ENCODE measurements around the gene TOR1AIP2. TPM values are rescaled to one million over a fixed set of nuclear protein-coding genes. Genes with fewer than 3 reads are reported as not detected.
A peak's percentile ranks its signal among the peaks of the same experiment; 100 is the strongest.

Gene TOR1AIP2
- polyA plus RNA-seq, result 10 to 100 TPM in 2 of 3 donors, 1 to 10 TPM in 1; 5.1 to 12.5 (median 10.0) TPM

DNA sequence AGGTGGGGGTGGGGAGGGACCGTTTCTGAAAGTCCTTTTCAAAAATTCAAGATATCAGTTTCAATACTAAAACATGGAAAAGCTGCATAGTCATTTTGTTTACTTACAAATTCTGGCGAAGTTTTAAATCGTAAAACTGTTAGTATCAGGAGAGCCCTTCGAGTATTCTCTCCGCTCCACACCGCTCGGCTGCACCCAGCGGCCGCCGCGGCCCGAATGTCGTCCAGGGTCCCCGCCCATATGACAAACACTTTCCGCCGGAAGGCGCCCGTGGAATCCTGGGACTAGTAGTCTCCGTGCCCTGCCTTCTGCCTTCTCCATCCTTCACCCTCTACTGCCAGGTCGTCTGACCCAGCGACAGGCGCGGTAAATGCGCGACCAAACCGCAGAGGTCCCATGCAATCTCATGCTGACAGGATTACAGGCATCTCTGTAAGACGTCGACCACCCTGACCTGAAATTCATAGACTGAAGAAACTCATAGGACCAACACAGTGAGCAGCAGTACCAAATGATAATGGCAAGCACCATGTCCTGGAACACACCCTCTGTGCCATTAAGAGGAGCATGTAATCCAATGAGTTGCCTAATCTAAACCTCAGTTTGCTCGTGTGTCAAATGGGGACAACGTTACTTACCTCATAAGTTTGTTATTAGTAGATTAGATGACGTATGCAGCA, at the start of gene TOR1AIP2:
Gene TOR1AIP2 (minus strand): TSS at position 218 of the 680 bp plus-strand sequence. CDS start 25,138 bp downstream, outside the sequence.
- WGBS, 3 donors, result 4 to 5% (median 4%) methylated on average over 31 of the region's 31 CpGs
- H3K27ac ChIP-seq (ENCODE audit: low read depth, low read length), result no peak within 1 kb of the TSS

DNA sequence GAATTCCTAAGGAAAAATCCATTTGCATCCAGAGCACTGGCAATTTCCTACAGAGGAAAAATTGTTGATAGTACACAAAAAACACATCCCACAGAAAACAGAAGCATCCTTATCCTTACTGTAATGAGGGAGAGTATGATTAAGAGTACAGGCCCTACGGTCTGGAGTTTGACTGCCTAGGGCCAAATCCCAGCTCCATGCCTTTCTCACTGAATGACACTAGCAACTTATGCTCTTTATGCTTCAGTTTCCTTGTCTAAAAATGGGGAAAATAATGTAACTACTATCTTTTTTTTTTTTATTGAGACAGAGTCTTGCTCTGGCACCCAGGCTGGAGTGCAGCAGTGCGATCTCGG, 49.2 kb upstream of the TOR1AIP2 start:
- 95 to 99% (median 98%) methylated on average over 3 of the region's 3 CpGs for WGBS, 3 donors

DNA sequence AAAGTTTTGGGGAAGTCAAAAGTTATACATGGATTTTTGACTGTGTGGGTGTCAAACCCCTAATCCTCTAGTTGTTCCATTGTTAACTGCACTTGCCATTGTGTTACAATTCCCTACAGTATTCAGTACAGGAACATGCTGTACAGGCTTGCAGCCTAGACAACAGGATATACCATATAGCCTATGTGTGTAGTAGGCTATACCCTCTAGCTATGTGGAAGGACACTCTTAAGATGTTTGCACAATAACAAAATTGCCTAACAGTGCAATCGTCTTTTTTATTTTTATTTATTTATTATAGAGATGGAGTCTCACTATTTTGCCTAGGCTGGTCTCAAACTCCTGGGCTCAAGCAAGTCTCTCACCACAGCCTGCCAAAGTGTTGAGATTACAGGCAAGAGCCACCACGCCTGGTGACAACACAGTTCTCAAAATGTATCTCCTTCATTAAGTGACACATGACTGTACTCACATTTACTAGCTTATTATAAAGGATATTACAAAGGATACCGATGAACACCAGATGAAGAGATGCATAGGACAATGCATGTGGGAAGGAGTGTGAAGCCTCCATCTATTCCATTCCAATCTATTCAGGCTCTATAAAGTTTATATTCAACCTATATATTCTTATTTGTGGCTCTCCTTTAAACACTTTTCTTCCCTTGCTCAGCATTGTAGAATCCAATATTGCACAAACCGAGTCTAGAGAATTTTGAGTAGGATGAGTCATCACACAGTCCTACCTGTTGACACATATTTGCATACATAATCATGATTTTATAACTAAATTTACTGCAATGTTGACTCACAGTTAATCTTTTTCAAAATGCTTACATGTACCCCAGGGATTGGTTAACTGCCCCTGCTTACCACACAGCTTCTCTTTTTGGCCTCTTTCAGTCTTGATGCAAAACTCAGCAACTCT, 48.6 kb upstream of the TOR1AIP2 start:
- 77 to 81% (median 79%) methylated on average over 4 of the region's 4 CpGs for WGBS, 3 donors

More for the DNA sequence above, 49.2 kb upstream of the TOR1AIP2 start:
- no peak overlapping the region for H3K27ac ChIP-seq (ENCODE audit: low read depth, low read length)

DNA sequence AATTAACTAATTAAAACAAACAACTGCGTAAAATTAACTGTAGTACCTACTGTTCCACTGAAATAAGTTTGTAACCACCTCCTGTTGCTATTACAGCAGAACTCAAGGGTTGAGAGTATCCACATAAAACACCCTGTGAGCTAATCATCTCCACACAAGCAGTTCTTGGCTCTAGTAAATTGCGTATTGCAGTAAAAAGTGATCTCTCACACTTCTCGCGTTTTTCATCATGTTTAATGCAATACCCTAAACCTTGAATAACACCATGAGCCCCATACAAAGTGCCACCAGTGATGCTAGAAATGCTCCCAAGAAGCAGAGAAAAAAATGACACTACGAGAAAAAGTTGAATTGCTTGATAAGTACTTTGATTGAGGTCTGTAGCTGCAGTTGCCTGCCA, 47.7 kb upstream of the TOR1AIP2 start:
- H3K27ac ChIP-seq (ENCODE audit: low read depth, low read length), result no peak overlapping the region
- 84 to 96% (median 93%) methylated on average over 5 of the region's 5 CpGs for WGBS, 3 donors

More for the DNA sequence above, 48.6 kb upstream of the TOR1AIP2 start:
- no peak overlapping the region for H3K27ac ChIP-seq (ENCODE audit: low read depth, low read length)

DNA sequence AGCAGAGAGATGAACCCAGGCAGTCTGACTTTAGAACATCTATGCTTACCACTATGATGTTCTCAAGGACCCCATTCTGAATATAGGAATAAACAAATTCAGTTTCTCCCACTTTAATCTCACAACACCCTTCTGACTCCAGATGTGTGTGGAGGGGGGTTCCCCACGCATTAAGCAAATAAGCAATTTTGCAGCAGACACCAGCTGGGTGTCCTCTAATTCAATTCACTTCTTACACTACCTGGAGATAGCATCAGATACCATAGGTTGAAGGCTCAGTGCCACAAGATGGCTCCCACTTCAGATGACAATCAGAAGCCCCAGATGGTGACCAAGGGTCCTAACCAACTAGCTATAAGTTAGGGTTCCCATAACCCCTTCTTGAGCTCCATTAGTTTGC, 46.7 kb upstream of the TOR1AIP2 start:
- H3K27ac ChIP-seq (ENCODE audit: low read depth, low read length), result no peak overlapping the region
- WGBS, 3 donors, result 91 to 100% (median 92%) methylated on average over 1 of the region's 1 CpG

DNA sequence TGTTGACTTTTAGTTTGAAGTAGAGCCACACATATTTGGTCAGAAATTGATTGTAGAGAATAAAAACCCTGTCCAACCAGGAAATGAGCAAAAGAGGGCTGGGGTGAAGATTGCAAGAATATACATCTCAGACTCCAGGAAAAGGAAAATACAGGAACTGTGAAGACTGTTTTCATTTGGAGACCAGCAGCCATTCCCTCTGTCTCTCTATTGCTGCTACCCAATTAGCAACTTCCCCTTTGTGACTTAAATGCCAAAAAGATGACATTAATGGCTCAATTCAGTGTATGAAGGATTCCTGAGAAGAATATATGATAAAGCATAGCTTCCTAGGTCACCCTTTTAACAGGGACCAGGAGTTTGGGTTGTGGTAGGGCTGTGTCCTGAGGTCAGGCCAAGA, 45.4 kb upstream of the TOR1AIP2 start:
- no peak overlapping the region for H3K27ac ChIP-seq (ENCODE audit: low read depth, low read length)

DNA sequence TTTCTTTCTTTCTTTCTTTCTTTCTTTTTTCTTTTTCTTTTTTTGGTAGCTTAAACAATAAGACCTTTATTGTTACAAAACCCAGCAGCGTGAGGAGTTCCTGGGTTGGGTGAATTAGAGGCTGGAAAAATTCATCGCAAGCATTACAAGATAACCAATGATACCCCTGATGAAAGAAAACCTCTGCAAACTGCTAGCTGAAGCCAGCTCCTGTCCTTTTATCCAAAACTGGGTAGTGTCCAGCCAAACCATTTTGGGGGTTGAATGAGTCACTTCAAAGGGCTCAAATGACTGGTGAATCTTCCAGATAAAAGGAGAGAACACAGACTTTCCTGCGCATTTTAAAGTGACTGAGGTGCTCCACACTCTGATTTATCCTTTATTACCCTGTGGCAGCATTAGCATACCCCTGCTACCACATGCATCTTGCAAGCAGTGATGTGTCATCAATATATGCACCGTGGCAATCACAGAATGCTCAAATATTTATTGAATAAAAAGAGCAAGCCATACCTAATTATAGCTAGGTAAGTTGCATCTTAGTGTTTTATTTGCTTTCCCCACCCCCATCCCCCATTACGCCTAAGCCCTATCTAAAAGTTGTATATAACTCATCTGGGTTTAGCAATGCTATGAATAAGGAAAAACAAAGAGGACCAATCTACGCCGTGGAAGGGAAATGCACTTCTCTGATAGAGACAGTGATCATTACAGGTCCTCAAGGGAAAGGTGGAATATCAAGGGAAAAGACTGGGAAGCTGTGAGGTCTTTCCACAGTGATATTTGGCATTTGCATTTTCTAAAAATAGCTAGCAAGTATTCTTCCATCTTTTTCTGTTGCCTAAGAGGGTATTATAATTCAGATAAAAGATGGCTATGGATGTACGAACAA, 44.6 kb upstream of the TOR1AIP2 start:
- WGBS, 3 donors, result 80 to 86% (median 83%) methylated on average over 8 of the region's 8 CpGs
- H3K27ac ChIP-seq (ENCODE audit: low read depth, low read length), result no peak overlapping the region

DNA sequence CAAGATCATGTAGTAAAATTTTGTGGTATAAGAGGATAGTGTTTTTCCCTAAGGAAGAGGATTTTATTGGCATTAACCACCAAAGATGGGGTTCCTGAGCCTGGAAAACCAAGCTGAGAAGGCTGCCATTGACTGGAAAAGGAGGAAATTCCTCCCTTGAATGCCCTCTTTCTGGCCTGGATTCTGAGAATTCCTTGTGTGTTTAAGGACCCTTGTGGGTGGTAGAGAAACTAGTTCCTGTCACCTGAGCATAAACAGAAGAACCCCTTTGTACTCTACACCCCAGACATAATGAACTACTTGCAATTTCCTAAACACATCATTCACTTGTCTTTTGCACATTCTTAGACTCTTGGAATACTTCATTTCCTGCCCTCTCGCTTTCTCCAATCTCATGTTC, 43.9 kb upstream of the TOR1AIP2 start:
- no peak overlapping the region for H3K27ac ChIP-seq (ENCODE audit: low read depth, low read length)
- 88 to 95% (median 94%) methylated on average over 1 of the region's 1 CpG for WGBS, 3 donors

DNA sequence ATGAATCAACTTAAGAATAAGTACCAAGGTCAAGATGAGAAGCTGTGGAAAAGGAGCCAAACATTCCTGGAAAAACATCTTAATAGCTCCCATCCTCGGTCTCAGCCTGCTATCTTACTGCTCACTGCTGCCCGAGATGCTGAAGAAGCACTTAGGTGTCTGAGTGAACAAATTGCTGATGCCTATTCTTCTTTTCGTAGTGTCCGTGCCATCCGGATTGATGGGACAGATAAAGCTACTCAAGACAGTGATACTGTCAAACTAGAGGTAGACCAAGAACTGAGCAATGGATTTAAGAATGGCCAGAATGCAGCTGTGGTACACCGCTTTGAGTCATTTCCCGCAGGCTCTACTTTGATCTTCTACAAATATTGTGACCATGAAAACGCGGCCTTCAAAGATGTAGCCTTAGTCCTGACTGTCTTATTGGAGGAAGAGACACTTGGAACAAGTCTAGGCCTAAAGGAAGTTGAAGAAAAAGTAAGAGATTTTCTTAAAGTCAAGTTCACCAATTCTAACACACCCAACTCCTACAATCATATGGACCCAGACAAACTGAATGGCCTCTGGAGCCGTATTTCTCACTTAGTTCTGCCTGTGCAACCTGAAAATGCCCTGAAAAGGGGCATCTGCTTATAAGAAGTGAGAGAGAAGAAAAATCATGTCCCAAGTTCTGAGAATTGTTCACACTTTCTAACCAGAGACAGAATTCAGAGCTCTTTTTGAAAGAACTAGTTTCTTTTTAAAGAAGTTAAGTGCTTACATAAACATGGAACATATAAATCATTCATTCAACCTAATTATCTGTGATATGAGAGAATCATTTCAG, 40.2 kb upstream of the TOR1AIP2 start:
- H3K27ac ChIP-seq (ENCODE audit: low read depth, low read length), result no peak overlapping the region
- WGBS, 3 donors, result 84 to 85% (median 85%) methylated on average over 10 of the region's 10 CpGs

DNA sequence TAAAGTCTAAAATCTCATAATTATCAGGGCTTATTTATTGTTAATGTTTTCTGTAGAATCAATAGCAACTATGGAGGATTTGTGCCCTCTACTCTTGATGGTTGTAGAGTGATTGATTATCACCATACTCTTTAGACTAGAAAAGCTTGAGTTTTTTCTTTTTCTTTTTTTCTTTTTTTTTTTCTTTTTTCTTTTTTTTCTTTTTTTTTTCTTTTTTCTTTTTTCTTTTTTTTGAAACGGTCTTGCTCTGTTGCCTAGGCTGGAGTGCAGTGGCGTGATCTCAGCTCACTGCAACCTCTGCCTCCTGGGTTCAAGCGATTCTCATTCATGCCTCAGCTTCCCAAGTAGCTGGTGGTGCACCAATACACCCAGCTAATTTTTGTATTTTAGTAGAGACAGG, 34.2 kb upstream of the TOR1AIP2 start:
- no peak overlapping the region for H3K27ac ChIP-seq (ENCODE audit: low read depth, low read length)
- 96 to 98% (median 97%) methylated on average over 3 of the region's 3 CpGs for WGBS, 3 donors

DNA sequence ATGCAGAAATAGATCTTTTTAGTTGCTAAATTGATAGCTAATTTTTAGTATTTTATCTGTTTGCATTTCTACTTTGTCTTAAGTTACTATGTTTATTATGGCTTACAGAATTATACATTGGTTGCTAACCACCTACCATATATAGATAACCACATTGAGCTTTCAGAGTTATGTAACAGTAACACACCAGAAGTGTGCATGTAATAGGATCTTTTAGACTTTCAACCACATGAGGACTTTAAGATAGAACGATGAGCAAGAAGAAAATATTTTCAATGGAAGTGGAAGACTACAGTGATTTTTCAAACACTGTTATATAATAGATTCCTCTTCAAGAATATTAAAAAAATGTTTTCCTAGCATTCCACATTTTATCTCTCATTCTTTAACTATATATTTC, 33.3 kb upstream of the TOR1AIP2 start:
- no peak overlapping the region for H3K27ac ChIP-seq (ENCODE audit: low read depth, low read length)
- 51 to 82% (median 67%) methylated on average over 1 of the region's 1 CpG for WGBS, 3 donors

DNA sequence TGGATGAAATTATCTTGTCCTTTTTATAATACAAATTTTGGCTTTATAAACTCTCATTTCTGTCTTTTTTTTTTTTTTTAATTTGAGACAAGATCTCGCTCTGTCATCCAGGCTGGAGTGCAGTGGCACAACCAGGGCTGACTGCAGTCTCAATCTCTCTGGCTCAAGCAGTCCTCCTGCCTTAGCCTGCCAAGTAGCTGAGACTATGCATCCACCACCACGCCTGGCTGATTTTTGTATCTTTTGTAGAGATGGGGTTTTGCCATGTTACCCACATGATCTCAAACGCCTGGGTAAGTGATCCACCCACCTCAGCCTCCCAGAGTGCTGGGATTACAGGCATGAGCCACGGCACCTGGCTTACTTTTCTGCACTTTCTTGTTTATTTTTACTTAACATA, 12.0 kb upstream of the TOR1AIP2 start:
- WGBS, 3 donors, result 86 to 90% (median 86%) methylated on average over 4 of the region's 4 CpGs

DNA sequence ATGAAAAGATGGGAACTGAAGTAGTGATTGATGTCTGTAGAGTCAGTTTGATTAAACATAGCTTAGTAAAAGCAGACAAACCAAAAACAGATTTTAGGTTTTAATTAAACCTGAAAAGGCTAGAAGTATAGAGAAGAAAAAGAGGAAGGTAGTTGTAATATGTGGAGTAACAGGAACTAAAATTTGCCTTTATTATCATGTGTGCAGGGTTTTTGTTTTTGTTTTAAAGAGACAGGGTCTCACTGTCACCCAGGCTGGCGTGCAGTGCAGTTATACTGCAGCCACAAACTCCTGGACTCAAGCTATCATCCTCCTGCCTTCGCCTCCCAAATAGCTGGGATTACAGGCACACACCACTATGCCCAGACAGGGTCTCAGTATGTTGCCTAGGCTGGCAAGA, 10.5 kb upstream of the TOR1AIP2 start:
- 57 to 79% (median 62%) methylated on average over 2 of the region's 2 CpGs for WGBS, 3 donors
- no peak overlapping the region for H3K27ac ChIP-seq (ENCODE audit: low read depth, low read length)

More for the DNA sequence above, 12.0 kb upstream of the TOR1AIP2 start:
- H3K27ac ChIP-seq (ENCODE audit: low read depth, low read length), result no peak overlapping the region

DNA sequence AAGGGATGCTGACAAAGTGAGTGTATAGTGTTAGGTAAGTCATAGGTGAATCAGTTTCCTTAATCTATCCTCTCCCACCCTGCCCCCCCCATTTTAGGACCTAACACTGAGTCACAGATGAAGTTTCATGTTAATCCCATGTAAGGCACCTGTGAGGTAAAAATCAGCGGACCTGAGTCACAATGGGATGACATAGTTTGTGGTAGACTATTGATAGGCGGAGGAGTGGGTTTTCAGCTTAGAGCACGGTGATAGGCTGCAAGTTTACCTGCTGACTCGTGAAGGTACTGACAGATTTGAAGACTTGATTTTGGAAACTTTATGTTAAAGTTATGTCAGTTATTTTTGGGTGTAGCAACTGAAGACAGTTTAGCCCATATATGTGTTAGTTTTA, 6.1 kb upstream of the TOR1AIP2 start:
- H3K27ac ChIP-seq (ENCODE audit: low read depth, low read length), result no peak overlapping the region
- WGBS, 3 donors, result 18 to 24% (median 22%) methylated on average over 4 of the region's 4 CpGs

DNA sequence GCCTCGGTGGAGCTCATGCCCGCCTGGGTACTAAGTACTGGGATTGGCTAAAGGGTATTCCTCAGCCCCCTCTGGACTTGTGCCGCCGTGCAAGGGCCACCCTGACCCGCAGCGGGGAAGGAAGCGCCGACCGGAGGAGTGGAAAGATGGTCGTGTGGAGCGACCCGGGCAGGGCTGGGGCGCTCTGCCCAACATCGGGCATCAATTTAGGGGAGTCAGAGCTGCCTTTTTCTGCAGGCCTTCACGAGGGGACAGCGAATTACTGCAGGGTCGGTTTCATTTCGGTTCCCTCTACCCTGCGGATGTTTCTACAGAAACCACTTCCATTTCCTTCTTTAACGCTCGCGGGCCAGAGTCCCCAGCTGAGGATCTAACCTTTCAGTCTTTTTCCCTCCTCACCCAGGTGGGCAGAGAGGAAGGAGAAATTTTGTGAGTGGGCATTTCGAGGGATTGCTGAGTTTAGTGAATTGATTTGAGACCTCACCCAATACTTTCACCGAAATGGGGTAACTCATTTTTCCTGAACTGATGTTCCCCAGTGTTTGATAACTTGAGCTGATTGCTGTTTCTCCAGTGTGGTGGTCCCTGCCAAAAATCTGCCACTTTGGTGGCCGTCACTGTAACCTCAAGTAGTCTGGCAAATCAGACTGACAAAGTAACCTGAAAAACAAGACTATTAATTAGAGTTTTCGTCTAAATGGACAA, 5.6 kb upstream of the TOR1AIP2 start:
- WGBS, 3 donors, result 0 to 1% (median 0%) methylated on average over 26 of the region's 26 CpGs
- peak overlapping the region; percentile 51 for H3K27ac ChIP-seq (ENCODE audit: low read depth, low read length)

DNA sequence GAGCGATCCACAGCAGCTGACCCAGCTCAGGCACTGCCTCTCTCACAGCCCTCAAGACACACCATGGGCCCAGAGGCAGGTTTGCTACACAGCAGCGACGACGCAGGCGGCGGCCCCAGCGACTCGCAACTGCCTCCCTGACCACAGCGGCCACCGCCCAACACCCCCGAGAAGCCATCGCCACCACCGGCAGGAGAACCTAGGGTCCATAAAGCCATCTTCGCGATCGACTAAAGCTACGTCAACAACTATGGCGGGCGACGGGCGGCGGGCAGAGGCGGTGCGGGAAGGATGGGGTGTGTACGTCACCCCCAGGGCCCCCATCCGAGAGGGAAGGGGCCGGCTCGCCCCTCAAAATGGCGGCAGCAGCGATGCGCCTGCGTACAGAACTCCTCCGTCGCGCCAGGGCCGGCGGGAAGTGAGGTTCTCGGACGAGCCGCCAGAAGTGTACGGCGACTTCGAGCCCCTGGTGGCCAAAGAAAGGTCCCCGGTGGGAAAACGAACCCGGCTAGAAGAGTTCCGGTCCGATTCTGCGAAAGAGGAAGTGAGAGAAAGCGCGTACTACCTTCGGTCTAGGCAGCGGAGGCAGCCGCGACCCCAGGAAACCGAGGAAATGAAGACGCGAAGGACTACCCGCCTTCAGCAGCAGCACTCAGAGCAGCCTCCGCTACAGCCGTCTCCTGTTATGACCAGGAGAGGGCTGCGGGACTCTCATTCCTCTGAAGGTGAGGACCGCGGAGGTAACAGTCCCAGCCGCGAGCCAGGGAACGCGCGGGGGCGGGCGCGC, 4.8 kb upstream of the TOR1AIP2 start, which contains the start of gene TOR1AIP1:
Gene TOR1AIP1 (plus strand): TSS at position 33 of the 787 bp plus-strand sequence. CDS start 218 bp downstream, at position 251.
- WGBS, 3 donors, result 0 to 1% (median 0%) methylated on average over 72 of the region's 72 CpGs
- peak within 1 kb of the TSS; percentile 97 for H3K27ac ChIP-seq (ENCODE audit: low read depth, low read length)

Measured in adipose tissue (tissue), 3 donors.